ENCODE data around the gene ABCA1. TPM values are rescaled to one million over a fixed set of nuclear protein-coding genes. Genes with fewer than 3 reads are reported as not detected.
A peak's percentile ranks its signal among the peaks of the same experiment; 100 is the strongest.

Gene ABCA1
- total RNA-seq, 1 experiment from 2014 or later = 2.3 TPM

DNA sequence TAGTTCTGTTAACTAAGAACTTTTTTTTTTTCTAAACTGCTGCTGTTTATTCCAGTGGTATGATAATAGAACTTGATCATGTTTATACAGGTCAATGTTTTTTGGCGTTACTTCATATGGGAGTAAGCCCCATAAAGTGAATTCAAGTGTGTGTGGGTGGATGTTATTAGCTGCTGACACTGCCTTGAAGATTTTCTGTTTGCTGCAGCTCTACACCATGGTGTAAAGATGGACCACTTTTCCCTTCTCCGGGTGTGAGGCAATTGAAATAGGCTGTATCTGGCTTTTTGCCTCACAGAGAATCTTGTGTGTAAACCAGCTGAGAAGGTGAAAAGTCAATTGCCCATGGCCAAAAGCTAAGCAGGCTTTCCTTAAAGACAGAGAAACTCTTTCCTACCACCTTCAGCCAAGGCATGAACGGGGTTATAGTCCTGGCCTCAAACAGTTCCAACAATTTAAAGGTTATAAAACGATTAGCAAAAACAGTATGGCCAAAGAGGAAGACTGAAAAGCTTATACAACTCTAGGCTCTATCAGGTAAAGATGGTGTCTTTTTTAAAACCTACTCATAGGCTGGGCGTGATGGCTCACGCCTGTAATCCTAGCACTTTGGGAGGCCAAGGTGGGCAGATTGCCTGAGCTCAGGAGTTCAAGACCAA lies 33.9 kb upstream of the ABCA1 start:
- H4K20me1 ChIP-seq (ENCODE audit: low read length) = no peaks in the 10 kb centered on the region
- no peaks in the 10 kb centered on the region for H3F3A ChIP-seq (ENCODE audit: low read length, unreplicated experiment)
- H3K9me3 ChIP-seq (ENCODE audit: low read length) = no peaks in the 10 kb centered on the region
- DNase-seq (no peak), ATAC-seq (no peak)
- no peaks in the 10 kb centered on the region for H3K9me2 ChIP-seq (replicated peaks; ENCODE audit: low read length)
- H3K27me3 ChIP-seq (ENCODE audit: low read length) = no peaks in the 10 kb centered on the region
- no peaks in the 10 kb centered on the region for H3K79me2 ChIP-seq (ENCODE audit: low read length)
- H3K27ac ChIP-seq (ENCODE audit: low read length) = no peak overlapping the region
- H2AFZ ChIP-seq (ENCODE audit: low read length) = no peak overlapping the region
- H3K4me3 ChIP-seq (ENCODE audit: low read length) = no peak overlapping the region
- TF ChIP-seq EZH2 (IDR thresholded peaks at IDR 0.05; ENCODE audit: low read length, unreplicated experiment) = no peak
- TF ChIP-seq EZH2phosphoT487 (IDR thresholded peaks at IDR 0.05; ENCODE audit: borderline replicate concordance, low read length) = no peak
- TF ChIP-seq, protein P1, sequence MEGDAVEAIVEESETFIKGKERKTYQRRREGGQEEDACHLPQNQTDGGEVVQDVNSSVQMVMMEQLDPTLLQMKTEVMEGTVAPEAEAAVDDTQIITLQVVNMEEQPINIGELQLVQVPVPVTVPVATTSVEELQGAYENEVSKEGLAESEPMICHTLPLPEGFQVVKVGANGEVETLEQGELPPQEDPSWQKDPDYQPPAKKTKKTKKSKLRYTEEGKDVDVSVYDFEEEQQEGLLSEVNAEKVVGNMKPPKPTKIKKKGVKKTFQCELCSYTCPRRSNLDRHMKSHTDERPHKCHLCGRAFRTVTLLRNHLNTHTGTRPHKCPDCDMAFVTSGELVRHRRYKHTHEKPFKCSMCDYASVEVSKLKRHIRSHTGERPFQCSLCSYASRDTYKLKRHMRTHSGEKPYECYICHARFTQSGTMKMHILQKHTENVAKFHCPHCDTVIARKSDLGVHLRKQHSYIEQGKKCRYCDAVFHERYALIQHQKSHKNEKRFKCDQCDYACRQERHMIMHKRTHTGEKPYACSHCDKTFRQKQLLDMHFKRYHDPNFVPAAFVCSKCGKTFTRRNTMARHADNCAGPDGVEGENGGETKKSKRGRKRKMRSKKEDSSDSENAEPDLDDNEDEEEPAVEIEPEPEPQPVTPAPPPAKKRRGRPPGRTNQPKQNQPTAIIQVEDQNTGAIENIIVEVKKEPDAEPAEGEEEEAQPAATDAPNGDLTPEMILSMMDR (conservative IDR thresholded peaks at IDR 0.05; ENCODE audit: low read depth, low read length) = no peak
- no peaks in the 10 kb centered on the region for H3K36me3 ChIP-seq (ENCODE audit: low read depth, low read length)
- ChIA-PET POLR2A (ENCODE audit: unreplicated experiment) (no interaction called here), CTCF (no interaction called here)
- intact Hi-C loops (cut with micrococcal nuclease) = no loop called here
- no TSS peak for BruUV-seq (replicated peaks)
- no peak overlapping the region for H3K4me2 ChIP-seq (ENCODE audit: low read length)
- H3K9ac ChIP-seq (ENCODE audit: low read length) = no peak overlapping the region
- peaks cover 9% of the 10 kb centered on the region; the same call in 1 of the 2 replicates for H3K4me1 ChIP-seq (ENCODE audit: insufficient read depth, low read length)

DNA sequence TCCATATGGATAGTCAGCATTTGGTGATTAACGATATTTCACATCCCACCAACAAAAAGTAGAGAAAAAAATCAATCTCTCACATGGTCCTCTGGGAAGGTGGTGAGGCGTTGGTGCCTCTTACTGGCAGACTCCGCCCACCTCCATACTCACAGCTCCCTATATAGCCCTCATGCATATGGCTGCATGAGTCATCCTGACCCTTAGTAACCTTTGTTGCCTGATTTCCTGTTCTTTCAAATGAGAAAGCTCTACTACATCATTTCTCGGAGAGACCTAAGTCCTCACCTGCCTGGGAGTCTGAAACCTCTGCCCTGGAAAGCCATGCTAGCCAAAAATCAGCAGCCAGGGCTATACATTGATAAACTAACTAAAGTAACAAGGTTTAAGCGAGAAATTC lies 33.3 kb upstream of the ABCA1 start:
- Histone ChIP-seq H3K79me2 (ENCODE audit: low read length) (no peaks in the 10 kb centered on the region), H3K4me1 (ENCODE audit: insufficient read depth, low read length) (peaks cover 9% of the 10 kb centered on the region; the same call in 1 of the 2 replicates), H3K36me3 (ENCODE audit: low read depth, low read length) (no peaks in the 10 kb centered on the region), H3K4me2 (ENCODE audit: low read length) (no peak overlapping the region), H4K20me1 (ENCODE audit: low read length) (no peaks in the 10 kb centered on the region), H3K9ac (ENCODE audit: low read length) (no peak overlapping the region), H3K4me3 (ENCODE audit: low read length) (no peak overlapping the region), H3K27me3 (ENCODE audit: low read length) (no peaks in the 10 kb centered on the region), H2AFZ (ENCODE audit: low read length) (no peak overlapping the region), H3K9me3 (ENCODE audit: low read length) (no peaks in the 10 kb centered on the region), H3F3A (ENCODE audit: low read length, unreplicated experiment) (no peaks in the 10 kb centered on the region), H3K27ac (ENCODE audit: low read length) (no peak overlapping the region), H3K9me2 (replicated peaks; ENCODE audit: low read length) (no peaks in the 10 kb centered on the region)
- TF ChIP-seq EZH2 (IDR thresholded peaks at IDR 0.05; ENCODE audit: low read length, unreplicated experiment) (no peak), EZH2phosphoT487 (IDR thresholded peaks at IDR 0.05; ENCODE audit: borderline replicate concordance, low read length) (no peak)
- TF ChIP-seq, protein P1 (conservative IDR thresholded peaks at IDR 0.05; ENCODE audit: low read depth, low read length) = no peak
- ChIA-PET POLR2A (ENCODE audit: unreplicated experiment) (no interaction called here), CTCF (no interaction called here)
- DNase-seq = peak; percentile 57
- no peak for ATAC-seq
- BruUV-seq (replicated peaks) = no TSS peak
- intact Hi-C loops (cut with micrococcal nuclease) = no loop called here

DNA sequence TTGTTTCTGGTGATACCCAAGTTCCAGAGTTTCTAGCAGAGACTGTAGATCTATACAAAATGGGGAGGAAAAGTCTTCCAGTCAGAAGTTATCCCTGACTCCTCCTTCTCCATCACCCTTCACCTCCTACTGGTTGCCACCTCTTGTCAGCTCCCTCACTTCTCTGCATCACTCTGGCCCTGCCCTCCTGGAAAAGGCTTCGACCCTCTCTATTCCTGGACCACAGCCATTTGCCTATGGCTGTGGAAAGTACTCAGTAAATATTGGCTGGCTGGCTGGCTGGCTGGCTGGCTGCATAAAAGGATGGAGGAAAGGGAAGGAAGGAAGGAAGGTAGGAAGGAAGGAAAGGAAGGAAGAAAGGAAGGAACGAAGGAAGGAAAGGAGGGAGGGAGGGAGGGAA lies 32.7 kb upstream of the ABCA1 start:
- ATAC-seq = no peak
- H3F3A ChIP-seq (ENCODE audit: low read length, unreplicated experiment) = no peaks in the 10 kb centered on the region
- no peaks in the 10 kb centered on the region for H3K9me3 ChIP-seq (ENCODE audit: low read length)
- intact Hi-C loops (cut with micrococcal nuclease) = no loop called here
- ChIA-PET POLR2A (ENCODE audit: unreplicated experiment) (no interaction called here), CTCF (no interaction called here)
- H3K27ac ChIP-seq (ENCODE audit: low read length) = no peak overlapping the region
- no peak overlapping the region for H3K4me3 ChIP-seq (ENCODE audit: low read length)
- H3K4me1 ChIP-seq (ENCODE audit: insufficient read depth, low read length) = peaks cover 9% of the 10 kb centered on the region; the same call in 1 of the 2 replicates
- no peak overlapping the region for H2AFZ ChIP-seq (ENCODE audit: low read length)
- H3K27me3 ChIP-seq (ENCODE audit: low read length) = no peaks in the 10 kb centered on the region
- no TSS peak for BruUV-seq (replicated peaks)
- H3K9ac ChIP-seq (ENCODE audit: low read length) = no peak overlapping the region
- H3K9me2 ChIP-seq (replicated peaks; ENCODE audit: low read length) = no peaks in the 10 kb centered on the region
- DNase-seq = no peak
- no peak overlapping the region for H3K4me2 ChIP-seq (ENCODE audit: low read length)
- no peaks in the 10 kb centered on the region for H4K20me1 ChIP-seq (ENCODE audit: low read length)
- no peaks in the 10 kb centered on the region for H3K36me3 ChIP-seq (ENCODE audit: low read depth, low read length)
- no peaks in the 10 kb centered on the region for H3K79me2 ChIP-seq (ENCODE audit: low read length)
- TF ChIP-seq EZH2 (IDR thresholded peaks at IDR 0.05; ENCODE audit: low read length, unreplicated experiment) = no peak
- TF ChIP-seq EZH2phosphoT487 (IDR thresholded peaks at IDR 0.05; ENCODE audit: borderline replicate concordance, low read length) = no peak
- TF ChIP-seq, protein P1 (conservative IDR thresholded peaks at IDR 0.05; ENCODE audit: low read depth, low read length) = no peak

Data from PC-3 (cell line).